GM12878 (cell line): ENCODE measurements around the gene MARCHF6. TPM values are rescaled to one million over a fixed set of nuclear protein-coding genes. Genes with fewer than 3 reads are reported as not detected.
A peak's percentile ranks its signal among the peaks of the same experiment; 100 is the strongest.

Experiments
- ASH2L ChIP-seq: fragments of 300-600, 200-600 bp; sonication (generic); IDR thresholded peaks from 2 replicates; pipeline ENCODE4 v1.6.1; 2017; ENCODE audit warnings: low read depth, mild to moderate bottlenecking, borderline replicate concordance
- ATF3 ChIP-seq: IDR thresholded peaks from 2 replicates; pipeline ENCODE4 v1.6.1; 2011; ENCODE audit warnings: low read depth, mild to moderate bottlenecking, low read length, moderate library complexity, borderline replicate concordance; ENCODE audit errors: extremely low read depth
- ATF7 ChIP-seq: fragments of 450-650 bp; IDR thresholded peaks from 2 replicates; pipeline ENCODE4 v1.6.1; 2016; ENCODE audit warnings: low read depth, mild to moderate bottlenecking
- CHD1 ChIP-seq: IDR thresholded peaks from 2 replicates; pipeline ENCODE4 v1.6.1; 2012; ENCODE audit warnings: low read depth, low read length, improper control_type of control experiment
- CUX1 ChIP-seq: IDR thresholded peaks from 2 replicates; pipeline ENCODE4 v1.6.1; 2012; ENCODE audit warnings: improper control_type of control experiment, low read depth, low read length; ENCODE audit not compliant: insufficient replicate concordance
- IRF3 ChIP-seq: fragments of 450-650 bp; IDR thresholded peaks from 2 replicates; pipeline ENCODE4 v1.6.1; 2014; ENCODE audit warnings: mild to moderate bottlenecking
- MXI1 ChIP-seq: fragments of 150-350 bp; IDR thresholded peaks from 2 replicates; pipeline ENCODE4 v1.6.1; 2011; ENCODE audit warnings: low read depth, mild to moderate bottlenecking, inconsistent platforms, low read length, improper control_type of control experiment
- NFXL1 ChIP-seq: fragments of 450-650 bp; IDR thresholded peaks from 2 replicates; pipeline ENCODE4 v1.6.1; 2017; ENCODE audit warnings: antibody characterized with exemption, mild to moderate bottlenecking, borderline replicate concordance
- NRF1 ChIP-seq: conservative IDR thresholded peaks from 2 replicates; pipeline ENCODE4 v1.6.1; 2011; ENCODE audit warnings: mild to moderate bottlenecking, low read depth, low read length, improper control_type of control experiment
- PAX5 ChIP-seq: IDR thresholded peaks from 2 replicates; pipeline ENCODE4 v1.6.1; 2011; ENCODE audit warnings: low read depth, low read length, borderline replicate concordance
- PKNOX1 ChIP-seq: fragments of 450-650 bp; IDR thresholded peaks from 2 replicates; pipeline ENCODE4 v1.6.1; 2016; ENCODE audit warnings: mild to moderate bottlenecking
- POU2F2 ChIP-seq: IDR thresholded peaks from 3 replicates; pipeline ENCODE4 v1.6.1; 2011; ENCODE audit warnings: low read depth, mild to moderate bottlenecking, low read length, borderline replicate concordance
- REST ChIP-seq: IDR thresholded peaks from 2 replicates; pipeline ENCODE4 v1.6.1; 2012; ENCODE audit warnings: mild to moderate bottlenecking, low read depth, low read length
- SREBF1 ChIP-seq: IDR thresholded peaks from 2 replicates; pipeline ENCODE4 v1.6.1; 2012; ENCODE audit warnings: mild to moderate bottlenecking, low read length
- SREBF2 ChIP-seq: IDR thresholded peaks from 2 replicates; pipeline ENCODE4 v1.6.1; 2012; ENCODE audit warnings: mild to moderate bottlenecking, low read length
- TBL1XR1 ChIP-seq: IDR thresholded peaks from 2 replicates; pipeline ENCODE4 v1.6.1; 2012; ENCODE audit warnings: low read depth, low read length, improper control_type of control experiment
- TCF7 ChIP-seq: IDR thresholded peaks from 2 replicates; pipeline ENCODE4 v1.6.1; 2014; ENCODE audit warnings: antibody characterized with exemption, borderline replicate concordance
- ZNF217 ChIP-seq: fragments of 450-650 bp; IDR thresholded peaks from 2 replicates; pipeline ENCODE4 v1.6.1; 2017; ENCODE audit warnings: antibody characterized with exemption, mild to moderate bottlenecking
- ZNF622 ChIP-seq: fragments of 450-650 bp; IDR thresholded peaks from 2 replicates; pipeline ENCODE4 v1.6.1; 2017; ENCODE audit warnings: mild to moderate bottlenecking, inconsistent platforms
- polyA plus RNA-seq, 11 experiments: library from polyadenylated mRNA; depleted of rRNA in 4 of 11; unstranded in 6 of 11; stranded (reverse) in 5 of 11; fragments of >200 nt; fragmentation: Nextera tagmentation in 4 of 11; fragmentation: Illumina TruSeq in 1 of 11; extraction: Ambion mirVana in 4 of 11; extraction: Trizol in 1 of 11; gene quantifications; 1 replicate in 1 of 11; 2 replicates in 10 of 11; pipeline versions ENCODE4 v1.2.1 to v1.2.3, GENCODE V29; 2011 to 2016; ENCODE audit warnings: inconsistent platforms in 2 of 11, missing spikeins in 2 of 11, low read depth in 1 of 11
- total RNA-seq, 4 experiments: library from RNA; depleted of rRNA in 3 of 4; stranded (reverse); fragments of >200 nt in 3 of 4; fragmentation: Illumina TruSeq in 1 of 4; extraction: Trizol in 1 of 4; gene quantifications; 2 replicates each; pipeline versions ENCODE4 v1.2.1 to v1.2.3, GENCODE V29; 2013 to 2021

MARCHF6 gene
- total and polyA plus RNA-seq, 10 of the 15 experiments (the other 5 are each of a cell fraction or from before 2014, with no cell fraction given): 39.1 to 172 (median 61.0) TPM

- peak; percentile 78 for TF ChIP-seq POU2F2
- no peak for TF ChIP-seq IRF3
- TF ChIP-seq ZNF217: peak; percentile 66; the same call in 1 of the 2 replicates
- no peak for TF ChIP-seq ASH2L
- TF ChIP-seq TBL1XR1: no peak
- TF ChIP-seq ATF3: no peak
- no peak for TF ChIP-seq NFXL1
- peak; percentile 9; the same call in 1 of the 2 replicates for TF ChIP-seq ATF7
- TF ChIP-seq CHD1: no peak
- no peak for TF ChIP-seq NRF1
- TF ChIP-seq PKNOX1: peak; percentile 71
- no peak for TF ChIP-seq CUX1
- TF ChIP-seq PAX5: no peak
- TF ChIP-seq MXI1: peak; percentile 84
- no peak for TF ChIP-seq SREBF1
- no peak for TF ChIP-seq ZNF622
- TF ChIP-seq REST: 0 out of 2 replicates have a peak, but pooled peaks have one; percentile 33
- no peak for TF ChIP-seq TCF7
- TF ChIP-seq SREBF2: no peak
These were observed at the start of gene MARCHF6 (continued) for GRCh38 chr5:10353241-10354047.
